Measurements from ENCODE around the gene RPS6KA5.

GRCh38 chr14:90907178-90907577, 153.3 kb downstream of the RPS6KA5 start:
- no peak for TF ChIP-seq CTCF (IDR thresholded peaks at IDR 0.05)
- no peak for TF ChIP-seq EZH2 (IDR thresholded peaks at IDR 0.05; ENCODE audit: borderline replicate concordance, insufficient read depth, low read depth, low read length, poor library complexity, severe bottlenecking)
